ENCODE data around the gene GTF3C1.

GRCh38 chr16:27499659-27500055 is 50.1 kb downstream of the GTF3C1 start:
- TF ChIP-seq CTCF (IDR thresholded peaks at IDR 0.05; ENCODE audit: low read length) (no peak), EZH2 (optimal IDR thresholded peaks at IDR 0.05; ENCODE audit: low read depth, low read length) (no peak)

Data from MM.1S (cell line).